NCI-H1105 treated with DMSO at 0.1 percent for 48 hours (cell line): ENCODE measurements around the gene TRAPPC8.
"Not testable (repeated sequence)": the region's sequence is repeated elsewhere in the genome, so short reads cannot be mapped to it uniquely, and the experiment has no call there.

Experiments used
- DNase-seq: peaks from one replicate; lab custom pipeline; 2025; lab: John Stamatoyannopoulos, UW

The TRAPPC8 gene

DNA sequence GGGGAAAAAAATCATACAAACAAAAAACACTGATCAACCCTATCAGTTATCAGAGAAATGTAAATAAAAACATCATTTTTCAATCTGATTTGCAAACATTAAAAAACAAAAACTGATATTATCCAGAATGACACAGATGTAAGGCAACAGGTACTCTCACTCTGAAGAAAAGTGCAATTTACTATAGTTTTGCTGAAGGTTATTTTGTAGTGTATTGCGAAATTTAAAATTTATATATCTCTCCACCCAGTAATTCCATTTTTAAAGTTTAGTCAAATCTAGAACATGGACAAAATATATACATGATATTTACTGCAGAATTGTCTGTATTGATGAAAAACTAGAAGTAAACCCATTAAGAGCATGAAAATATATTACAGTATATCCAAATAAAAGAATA is 79.8 kb downstream of the TRAPPC8 start:
- DNase-seq: no peak

DNA sequence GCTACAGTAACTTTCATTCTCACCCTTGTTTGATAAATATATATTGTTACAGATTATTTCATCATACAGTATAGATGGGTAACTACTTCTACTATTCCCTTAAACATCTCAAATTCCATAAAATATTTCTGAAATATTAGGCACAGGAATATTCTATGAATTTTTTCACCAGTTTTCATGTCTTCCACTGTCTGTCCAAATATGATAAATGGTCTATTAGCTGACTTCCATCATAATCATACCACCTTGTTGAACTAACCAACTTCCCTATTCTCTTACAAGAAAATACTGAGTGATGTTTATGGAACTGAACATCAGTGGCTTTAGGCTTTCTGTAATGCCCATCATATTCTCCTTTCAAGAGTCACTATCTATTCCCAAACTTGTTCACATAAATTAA is 82.4 kb downstream of the TRAPPC8 start:
- DNase-seq: no peak

DNA sequence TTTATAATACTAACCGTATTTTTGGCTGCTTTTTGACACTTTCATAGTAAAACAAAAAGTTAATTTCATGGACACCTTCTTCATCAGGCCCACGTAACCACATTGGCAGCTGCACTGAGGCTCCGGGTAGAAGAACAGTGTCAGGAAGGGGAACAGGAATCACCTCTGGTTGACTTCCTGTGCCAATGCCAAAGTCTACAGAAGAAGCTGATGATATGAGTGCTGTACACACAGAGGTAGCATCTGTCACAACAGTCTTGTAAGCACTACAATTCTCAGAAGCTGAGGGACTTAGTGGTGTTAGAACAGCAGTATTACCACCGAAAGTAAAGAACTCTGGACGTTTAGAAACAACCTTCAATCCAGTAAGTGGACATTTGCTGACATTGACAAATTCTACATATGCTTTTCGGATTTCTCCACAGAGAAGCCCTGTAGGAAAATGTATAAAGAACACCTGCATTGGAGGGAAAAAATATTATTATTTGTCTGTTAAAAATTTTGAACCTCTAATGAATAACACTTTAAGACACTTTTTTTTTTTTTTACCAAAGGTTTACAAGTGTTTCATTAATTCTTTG is 85.3 kb downstream of the TRAPPC8 start:
- no peak for DNase-seq

DNA sequence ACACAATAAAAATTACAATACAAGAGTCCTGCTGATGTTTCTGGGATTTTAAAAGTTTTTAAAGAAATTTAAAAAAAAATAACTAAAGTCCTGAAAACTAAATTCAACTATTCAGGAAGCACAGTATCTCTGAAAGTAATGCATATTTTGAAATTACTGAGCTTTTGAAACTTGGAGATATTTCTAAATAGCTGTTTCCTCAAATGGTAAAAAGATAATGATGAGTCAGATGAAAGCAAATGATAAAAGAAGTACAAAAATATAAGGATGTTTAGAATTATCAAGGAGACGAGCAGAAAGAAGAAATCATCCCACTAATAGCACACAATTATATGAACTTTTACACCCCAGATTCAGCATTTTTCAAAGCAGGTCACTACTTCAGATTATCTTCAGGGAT is 92.1 kb downstream of the TRAPPC8 start:
- DNase-seq: no peak

DNA sequence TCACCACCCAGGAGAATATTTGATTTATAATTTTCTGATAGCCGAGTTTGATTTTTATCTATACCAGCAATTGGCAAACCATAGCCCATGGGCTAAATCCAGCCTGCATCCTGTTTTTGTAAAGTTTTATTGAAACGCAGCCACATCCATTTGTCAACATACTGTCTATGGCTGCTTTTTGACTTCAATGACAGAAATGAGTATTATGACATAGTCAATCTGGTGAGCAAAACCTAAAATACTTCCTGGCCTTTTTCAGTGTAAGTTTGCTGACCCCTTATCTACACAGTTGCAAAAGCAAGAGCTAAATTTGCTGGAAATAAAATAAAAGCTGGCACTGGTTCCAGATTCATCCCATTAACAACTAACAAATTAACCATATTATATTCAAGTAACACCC is 102.4 kb downstream of the TRAPPC8 start:
- no peak for DNase-seq

DNA sequence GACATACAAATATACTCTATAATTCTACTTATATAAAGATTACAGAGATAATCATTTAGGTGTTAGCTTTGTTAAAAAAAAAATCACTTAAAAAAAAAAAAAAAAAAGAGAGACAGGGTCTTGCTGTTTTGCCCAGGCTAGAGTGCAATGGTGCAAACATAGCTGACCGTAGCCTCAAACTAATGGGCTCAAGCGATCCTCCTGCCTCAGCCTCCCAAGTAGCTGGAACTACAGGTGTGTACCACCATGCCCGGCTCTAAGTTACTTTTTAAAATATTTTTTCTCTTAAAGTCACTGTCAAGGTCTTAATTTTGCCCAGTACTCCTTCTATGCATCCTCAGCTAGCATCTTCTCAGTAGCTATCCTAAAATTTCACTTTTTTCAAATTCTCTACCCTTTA is 105.0 kb downstream of the TRAPPC8 start:
- no peak for DNase-seq

DNA sequence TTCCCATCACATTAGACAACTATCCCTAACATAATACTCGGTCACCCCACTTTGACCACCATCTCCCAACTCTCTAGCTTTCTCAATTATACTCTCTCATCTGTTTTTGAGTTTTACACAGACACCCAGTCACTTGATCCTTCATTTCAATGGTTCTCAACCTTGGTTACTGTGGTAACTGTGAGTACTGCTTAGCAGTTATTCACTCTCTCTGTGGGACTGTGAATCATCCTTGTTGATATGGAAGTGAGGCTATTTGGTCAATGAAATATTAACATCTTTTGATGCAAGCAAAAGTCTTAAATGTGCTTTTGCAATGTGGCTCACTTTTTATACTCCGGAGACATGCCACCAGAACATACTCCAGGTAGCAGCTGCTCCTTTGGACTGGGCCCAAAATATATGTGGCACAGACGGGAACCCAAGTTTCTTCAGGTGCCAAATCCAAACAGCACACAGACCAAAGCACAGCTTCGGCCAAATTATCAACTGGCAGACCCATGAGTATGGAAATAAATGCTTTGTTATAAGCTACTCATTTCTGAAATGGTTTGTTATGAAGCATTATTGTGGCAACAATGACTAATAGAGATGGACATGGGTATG is 107.3 kb downstream of the TRAPPC8 start:
- DNase-seq: no peak

DNA sequence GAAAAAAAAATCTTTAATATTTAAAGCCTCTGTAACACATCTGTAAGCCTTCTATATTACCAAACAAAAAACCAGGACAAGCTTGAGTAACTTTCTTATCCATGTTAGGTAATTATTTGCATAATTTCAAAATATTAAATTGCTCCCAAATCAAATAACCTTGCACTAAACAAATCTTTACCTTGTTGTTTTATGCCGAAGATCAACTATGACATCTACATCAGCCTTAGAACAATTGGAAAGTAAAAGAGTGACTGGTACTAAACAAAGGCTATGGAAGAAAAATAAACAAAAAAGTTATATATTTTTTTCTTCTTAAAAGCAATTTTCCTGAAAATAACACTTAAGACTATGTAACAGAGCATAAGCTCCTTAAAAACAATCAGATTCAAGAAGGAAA is 111.0 kb downstream of the TRAPPC8 start:
- no peak for DNase-seq

DNA sequence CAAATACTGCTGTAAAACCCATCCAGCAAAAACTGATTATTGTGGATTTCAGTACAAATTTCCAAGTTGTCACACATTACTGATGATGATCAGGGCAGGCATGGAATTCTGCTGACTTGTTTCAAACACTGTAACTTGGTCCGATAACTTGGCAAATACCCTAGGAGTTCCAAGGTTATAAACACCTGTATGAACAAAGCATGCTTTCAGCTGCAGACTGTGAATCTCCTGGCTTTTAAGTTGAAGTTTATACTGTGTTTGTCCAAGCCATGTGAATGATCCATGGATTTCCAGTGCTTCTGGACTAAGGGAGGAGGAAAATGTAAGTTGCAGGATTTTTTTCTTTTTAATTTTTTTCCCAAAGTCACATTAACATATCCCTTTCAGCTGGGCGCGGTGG is 112.2 kb downstream of the TRAPPC8 start:
- DNase-seq: no peak

DNA sequence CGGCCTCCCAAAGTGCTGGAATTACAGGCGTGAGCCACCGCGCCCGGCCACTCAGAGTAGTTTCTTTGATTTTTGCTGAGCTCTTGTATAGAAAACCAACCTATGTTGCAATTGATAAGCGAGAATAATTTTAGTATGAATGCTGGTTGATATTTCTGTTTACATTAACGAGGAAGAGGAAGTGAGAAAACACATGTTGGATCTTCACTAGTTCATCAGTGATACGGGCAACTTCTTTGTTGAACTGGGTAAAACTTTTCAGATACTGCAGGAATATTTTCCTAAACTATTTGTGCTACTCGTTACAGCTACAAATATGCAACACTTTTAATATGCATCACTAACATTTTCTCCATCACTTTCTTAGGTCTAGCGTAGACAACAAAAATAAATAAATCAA is 114.3 kb downstream of the TRAPPC8 start:
- no peak for DNase-seq

DNA sequence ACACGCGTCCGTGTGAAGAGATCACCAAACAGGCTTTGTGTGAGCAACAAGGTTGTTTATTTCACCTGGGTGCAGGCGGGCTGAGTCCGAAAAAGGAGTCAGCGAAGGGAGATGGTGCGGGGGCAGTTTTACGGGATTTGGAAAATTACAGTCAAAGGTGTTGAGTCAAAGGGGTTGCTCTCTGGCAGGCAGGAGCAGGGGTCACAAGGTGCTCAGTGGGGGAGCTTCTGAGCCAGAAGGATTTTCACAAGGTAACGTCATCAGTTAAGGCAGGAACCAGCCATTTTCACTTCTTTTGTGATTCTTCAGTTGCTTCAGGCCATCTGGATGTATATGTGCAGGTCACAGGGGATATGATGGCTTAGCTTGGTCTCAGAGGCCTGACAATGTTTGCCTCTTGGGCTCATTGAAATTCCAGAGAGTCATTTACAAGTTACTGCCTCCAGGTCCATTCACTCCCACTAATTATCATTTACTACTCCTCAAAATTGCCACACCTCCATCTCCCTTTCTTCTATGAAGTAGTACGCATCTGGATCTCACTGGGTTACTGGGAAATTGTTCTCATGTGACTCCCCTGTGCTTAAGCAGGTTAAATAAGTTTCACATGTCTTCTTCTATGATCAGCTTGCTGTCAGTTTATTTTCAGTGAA is 116.1 kb downstream of the TRAPPC8 start:
- not testable (repeated sequence) for DNase-seq

DNA sequence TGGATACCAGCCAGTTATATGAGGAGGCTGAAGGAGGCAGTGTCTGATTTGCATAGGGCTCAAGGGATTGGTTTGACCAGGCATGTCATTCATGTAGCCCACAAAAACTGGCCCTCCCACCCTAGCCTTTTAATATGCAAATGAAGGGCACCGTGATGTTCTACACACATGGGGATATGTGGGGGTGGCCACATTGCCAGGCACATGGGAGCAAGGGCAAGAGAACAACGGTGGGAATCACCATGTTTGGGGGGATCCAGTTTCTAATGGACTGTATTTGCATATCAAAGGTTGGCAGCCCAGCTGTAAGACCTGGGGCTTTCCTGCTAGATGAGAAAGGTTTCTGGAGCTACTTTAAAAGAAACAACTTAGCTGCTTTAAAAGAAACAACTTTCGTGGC is 117.2 kb downstream of the TRAPPC8 start:
- no peak for DNase-seq

DNA sequence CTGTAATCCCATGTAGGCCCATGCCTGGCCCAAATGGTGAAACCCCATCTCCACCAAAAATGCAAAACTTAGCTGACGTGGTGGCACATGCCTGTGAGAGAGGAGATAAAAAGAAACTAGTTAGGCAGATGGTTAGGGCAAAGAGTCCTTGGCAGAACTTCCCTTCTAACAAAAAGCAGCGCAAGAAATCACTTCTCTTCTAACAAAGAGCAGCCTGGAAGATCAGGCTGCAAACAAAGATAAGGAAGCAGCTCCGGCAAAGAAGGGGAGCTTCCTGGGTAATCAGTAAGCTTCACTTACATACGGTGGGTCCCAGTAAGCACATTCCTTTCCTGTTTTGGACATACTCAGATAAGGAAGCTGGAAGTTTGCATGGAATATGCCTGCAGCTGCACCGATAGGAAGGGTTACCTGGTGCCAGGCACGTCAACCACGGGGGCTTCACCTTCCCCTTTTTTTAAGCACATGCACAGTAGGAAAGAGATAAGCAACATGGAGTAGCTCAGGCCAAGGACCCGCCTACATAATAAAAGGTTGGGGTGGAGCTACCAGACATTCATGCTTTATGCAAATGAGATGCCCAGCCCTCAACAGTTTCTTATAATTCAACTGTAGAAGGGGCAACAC is 121.3 kb downstream of the TRAPPC8 start:
- DNase-seq: no peak

DNA sequence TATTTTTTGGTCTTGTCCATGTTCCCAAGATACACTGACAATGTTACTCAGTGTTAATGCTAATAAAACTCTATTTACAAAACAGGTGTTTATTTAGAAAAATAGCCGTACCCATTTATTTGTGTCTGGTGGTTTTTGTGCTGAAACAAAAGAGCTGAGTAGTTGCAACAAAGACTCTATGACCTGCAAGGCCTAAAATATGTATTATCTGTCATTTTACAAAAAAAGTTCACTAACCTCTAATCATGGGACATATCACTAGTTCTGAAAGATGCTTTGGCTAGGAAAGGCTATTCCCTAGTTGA is 123.1 kb downstream of the TRAPPC8 start:
- DNase-seq: no peak

DNA sequence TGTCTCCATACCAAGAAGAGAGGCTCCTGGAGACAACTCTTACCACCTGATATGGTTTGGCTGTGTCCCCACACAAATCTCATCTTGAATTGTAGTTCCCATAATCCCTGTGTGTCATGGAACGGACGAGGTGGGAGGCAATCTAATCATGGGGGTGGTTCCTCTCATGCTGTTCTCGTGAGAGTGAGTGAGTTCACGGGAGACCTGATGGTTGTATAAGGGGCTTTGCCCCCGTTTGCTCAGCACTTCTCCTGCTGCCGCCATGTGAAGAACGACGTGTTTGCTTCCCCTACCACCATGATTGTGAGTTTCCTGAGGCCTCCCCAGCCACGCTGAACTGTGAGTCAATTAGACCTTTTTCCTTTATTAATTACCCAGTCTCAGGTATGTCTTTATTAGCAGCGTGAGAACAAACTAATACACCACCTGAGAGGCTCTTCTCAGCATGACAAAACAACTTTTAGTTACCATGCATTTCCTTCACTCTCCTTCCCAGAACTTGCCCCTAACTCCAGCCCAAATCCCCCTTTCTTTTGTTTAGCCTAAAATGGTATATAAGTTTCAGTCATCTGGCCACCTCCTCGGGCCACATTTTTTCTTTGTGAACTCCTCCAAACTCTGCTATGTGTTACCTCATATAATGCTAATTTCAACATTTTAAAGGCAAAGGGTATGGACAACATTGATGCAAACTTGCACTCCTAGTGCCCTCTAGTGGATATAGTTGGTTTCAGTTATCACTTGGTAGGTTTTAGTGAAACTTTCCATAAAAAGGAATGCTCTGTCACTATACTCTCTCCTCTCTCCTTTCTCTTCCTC is 123.6 kb downstream of the TRAPPC8 start:
- DNase-seq: peak; percentile 57

DNA sequence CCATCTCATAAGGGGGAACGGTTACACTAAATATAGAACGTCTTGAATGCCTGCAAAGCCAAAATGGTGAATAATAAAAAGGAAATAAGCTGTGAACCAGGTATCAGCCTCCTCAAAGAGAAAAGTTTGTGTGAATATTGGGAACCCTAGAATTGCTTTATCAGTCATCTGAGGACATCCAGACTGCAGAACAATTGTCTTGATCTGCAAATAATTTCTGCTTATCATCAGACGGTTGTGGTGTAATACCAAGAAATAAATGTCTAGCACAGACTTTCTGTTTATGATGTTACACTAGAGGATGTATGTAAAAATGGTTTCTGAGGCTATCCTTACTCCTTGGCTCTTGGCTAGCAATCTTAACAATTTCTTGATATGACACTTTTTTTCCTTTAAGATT is 128.8 kb downstream of the TRAPPC8 start:
- no peak for DNase-seq

DNA sequence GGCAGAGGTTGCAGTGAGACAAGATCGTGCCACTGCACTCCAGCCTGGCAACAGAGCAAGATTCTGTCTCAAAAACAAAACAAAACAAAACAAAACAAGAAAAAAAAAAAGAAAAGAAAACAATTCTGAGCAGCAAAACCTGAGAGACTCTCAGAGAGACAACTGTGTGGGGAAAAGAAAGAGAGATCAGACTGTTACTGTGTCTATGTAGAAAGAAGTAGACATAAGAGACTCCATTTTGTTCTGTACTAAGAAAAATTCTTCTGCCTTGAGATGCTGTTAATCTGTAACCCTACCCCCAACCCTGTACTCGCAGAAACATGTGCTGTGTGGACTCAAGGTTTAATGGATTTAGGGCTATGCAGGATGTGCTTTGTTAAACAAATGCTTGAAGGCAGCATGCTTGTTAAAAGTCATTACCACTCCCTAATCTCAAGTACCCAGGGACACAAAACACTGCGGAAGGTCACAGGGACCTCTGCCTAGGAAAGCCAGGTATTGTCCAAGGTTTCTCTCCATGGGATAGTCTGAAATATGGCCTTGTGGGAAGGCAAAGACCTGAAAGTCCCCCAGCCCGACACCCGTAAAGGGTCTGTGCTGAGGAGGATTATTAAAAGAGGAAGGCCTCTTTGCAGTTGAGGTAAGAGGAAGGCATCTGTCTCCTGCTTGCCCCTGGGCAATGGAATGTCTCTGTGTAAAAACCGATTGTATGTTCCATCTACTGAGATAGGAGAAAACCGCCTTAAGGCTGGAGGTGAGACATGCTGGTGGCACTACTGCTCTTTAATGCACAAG is 132.4 kb downstream of the TRAPPC8 start:
- DNase-seq: not testable (repeated sequence)

DNA sequence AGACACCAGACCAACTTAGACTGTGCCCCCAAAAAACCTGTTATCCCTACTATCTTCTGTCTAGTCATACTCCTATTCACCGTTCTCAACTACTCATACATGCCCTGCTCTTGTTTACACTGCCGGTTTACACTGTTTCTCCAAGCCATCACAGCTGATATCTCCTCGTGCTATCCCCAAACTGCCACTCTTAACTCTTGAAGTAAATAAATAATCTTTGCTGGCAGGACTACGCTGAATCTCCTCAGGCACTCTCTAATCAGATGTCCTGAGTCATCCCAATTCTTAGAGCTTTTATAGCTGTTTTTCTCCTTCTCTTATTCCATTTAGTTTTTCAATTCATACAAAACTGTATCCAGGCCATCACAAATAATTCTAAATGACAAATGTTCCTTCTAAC is 133.9 kb downstream of the TRAPPC8 start:
- not testable (repeated sequence) for DNase-seq

DNA sequence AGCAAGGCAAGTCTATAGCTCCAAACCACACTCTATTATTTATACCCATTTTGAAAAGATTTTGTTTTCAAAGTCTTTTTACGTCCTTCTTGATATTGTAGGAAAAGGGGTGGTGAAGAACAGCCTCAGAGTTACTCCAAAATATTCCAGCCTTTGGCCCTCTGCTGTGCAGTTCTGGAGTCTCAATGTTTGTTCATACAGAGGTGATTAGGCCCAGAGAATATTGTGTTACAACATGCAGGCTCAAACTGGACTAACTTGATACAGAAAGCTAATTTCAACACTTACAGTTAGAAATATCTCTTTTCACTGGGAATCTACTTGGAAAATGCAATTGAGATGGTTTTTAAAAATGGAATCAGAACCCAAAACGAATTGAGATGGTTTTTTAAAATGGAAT is 141.8 kb downstream of the TRAPPC8 start:
- peak; percentile 11 for DNase-seq

DNA sequence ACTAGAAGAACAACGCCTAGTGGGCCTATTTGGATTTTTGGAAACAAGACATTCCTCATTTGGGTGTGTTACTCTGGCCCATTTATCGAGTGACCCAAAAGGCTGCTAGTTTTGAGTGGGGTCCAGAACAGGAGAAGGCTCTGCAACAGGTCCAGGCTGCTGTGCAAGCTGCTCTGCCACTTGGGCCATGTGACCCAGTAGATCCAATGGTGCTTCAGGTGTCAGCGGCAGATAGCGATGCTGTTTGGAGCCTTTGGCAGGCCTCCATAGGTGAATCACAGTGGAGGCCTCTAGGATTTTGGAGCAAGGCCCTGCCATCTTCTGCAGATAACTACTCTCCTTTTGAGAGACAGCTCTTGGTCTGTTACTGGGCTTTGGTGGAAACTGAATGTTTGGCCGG is 143.7 kb downstream of the TRAPPC8 start:
- DNase-seq: not testable (repeated sequence)

DNA sequence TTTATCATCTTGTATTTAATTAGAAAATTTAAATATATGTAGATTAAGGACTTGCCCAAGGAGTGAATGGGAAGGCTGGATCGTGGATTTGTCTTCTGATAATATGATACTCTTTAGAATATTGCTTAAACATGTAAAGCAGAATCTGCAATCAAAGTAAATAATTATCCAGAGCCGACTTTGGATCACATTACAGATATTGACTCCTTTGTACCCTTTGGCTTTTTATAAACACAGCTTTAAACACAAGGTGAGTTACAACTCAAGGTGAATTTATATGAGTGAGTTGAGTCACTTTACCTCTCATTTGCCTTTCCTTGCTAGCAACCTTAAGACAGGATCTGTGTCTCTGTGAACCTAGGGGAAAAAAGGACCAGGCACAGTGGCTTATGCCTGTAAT is 144.5 kb downstream of the TRAPPC8 start:
- DNase-seq: no peak

DNA sequence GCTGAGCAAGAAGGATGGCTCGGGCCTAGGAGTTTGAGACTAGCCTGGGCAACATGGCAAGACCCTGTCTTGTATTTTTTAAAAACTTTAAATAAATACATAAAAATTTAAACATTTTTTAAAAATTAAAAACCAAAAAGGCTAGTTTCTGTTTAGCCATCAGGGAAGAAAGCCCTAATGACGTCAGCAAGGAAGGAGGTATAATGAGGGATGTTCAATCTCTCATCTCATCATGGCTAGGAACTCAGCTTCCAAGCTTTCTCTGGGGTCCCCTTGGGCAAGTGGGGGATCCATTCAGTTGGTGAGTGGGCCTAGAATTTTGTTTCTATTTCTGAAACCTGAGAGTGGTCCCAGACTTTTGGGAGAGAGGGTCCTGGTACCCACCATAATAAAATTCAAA is 147.2 kb downstream of the TRAPPC8 start:
- DNase-seq: no peak
